Astrocyte (in vitro differentiated cells and primary cell): Measurements from ENCODE around the gene PRPF31. TPM values are rescaled to one million over a fixed set of nuclear protein-coding genes. Genes with fewer than 3 reads are reported as not detected.

Source experiments
- DNase-seq: peaks from one replicate; pipeline ENCODE4 v3.0.0-alpha.2; 2010; ENCODE audit warnings: low read depth
- FAIRE-seq: peaks from 2 replicates; lab custom pipeline; 2011; peaks lifted over from hg19 to GRCh38; lab: Jason Lieb, UNC
- H2AFZ ChIP-seq: 2 replicates; pipeline ENCODE4 v1.6.0; 2012; ENCODE audit warnings: low read depth, low read length, inconsistent platforms
- H3K27ac ChIP-seq: 2 replicates; pipeline ENCODE4 v1.5.1; 2011; ENCODE audit warnings: low read depth, low read length, inconsistent platforms
- H3K27me3 ChIP-seq: 2 replicates; pipeline ENCODE4 v1.6.0; 2011; ENCODE audit warnings: low read length, inconsistent platforms; ENCODE audit not compliant: insufficient read depth
- H3K36me3 ChIP-seq: 2 replicates; pipeline ENCODE4 v1.5.1; 2011; ENCODE audit warnings: low read length, inconsistent platforms; ENCODE audit not compliant: insufficient read depth
- H3K4me1 ChIP-seq: 2 replicates; pipeline ENCODE4 v1.5.1; 2011; ENCODE audit warnings: low read length, inconsistent platforms; ENCODE audit not compliant: insufficient read depth
- H3K4me2 ChIP-seq: 2 replicates; pipeline ENCODE4 v1.6.0; 2012; ENCODE audit warnings: low read length, inconsistent platforms
- H3K4me3 ChIP-seq: 2 replicates; pipeline ENCODE4 v1.5.1; 2011; ENCODE audit warnings: low read depth, mild to moderate bottlenecking, low read length, inconsistent platforms; ENCODE audit not compliant: insufficient read depth
- H3K79me2 ChIP-seq: 2 replicates; pipeline ENCODE4 v1.6.0; 2012; ENCODE audit warnings: mild to moderate bottlenecking, low read length, inconsistent platforms; ENCODE audit not compliant: insufficient read depth
- H3K9ac ChIP-seq: 2 replicates; pipeline ENCODE4 v1.6.0; 2012; ENCODE audit warnings: mild to moderate bottlenecking, low read length, inconsistent platforms
- H3K9me3 ChIP-seq: 2 replicates; pipeline ENCODE4 v1.5.1; 2012; ENCODE audit warnings: low read depth, mild to moderate bottlenecking, low read length, inconsistent platforms; ENCODE audit not compliant: insufficient read depth
- H4K20me1 ChIP-seq: 2 replicates; pipeline ENCODE4 v1.6.0; 2012; ENCODE audit warnings: low read length, inconsistent platforms; ENCODE audit not compliant: insufficient read depth
- H3K27ac Mint-ChIP-seq: one replicate; pipeline ENCODE4 v1.8.0; 2021; ENCODE audit warnings: mild to moderate bottlenecking, mixed read lengths; ENCODE audit not compliant: unreplicated experiment
- H3K27me3 Mint-ChIP-seq: one replicate; pipeline ENCODE4 v1.8.0; 2021; ENCODE audit warnings: low read depth, mixed read lengths; ENCODE audit not compliant: unreplicated experiment
- H3K36me3 Mint-ChIP-seq: one replicate; pipeline ENCODE4 v1.8.0; 2021; ENCODE audit warnings: low read depth, mixed read lengths; ENCODE audit not compliant: unreplicated experiment
- H3K4me1 Mint-ChIP-seq: one replicate; pipeline ENCODE4 v1.8.0; 2021; ENCODE audit warnings: low read depth, mixed read lengths; ENCODE audit not compliant: unreplicated experiment
- H3K4me3 Mint-ChIP-seq: one replicate; pipeline ENCODE4 v1.8.0; 2021; ENCODE audit warnings: mild to moderate bottlenecking, moderate library complexity, mixed read lengths; ENCODE audit not compliant: unreplicated experiment
- H3K9me3 Mint-ChIP-seq: one replicate; pipeline ENCODE4 v1.8.0; 2021; ENCODE audit warnings: mild to moderate bottlenecking, mixed read lengths; ENCODE audit not compliant: unreplicated experiment
- EZH2 ChIP-seq: IDR thresholded peaks from 2 replicates; pipeline ENCODE4 v1.6.1; 2012; ENCODE audit warnings: mild to moderate bottlenecking, low read length, inconsistent platforms; ENCODE audit not compliant: insufficient read depth
- total RNA-seq: library from RNA; stranded (reverse); gene quantifications from 2 replicates; pipeline ENCODE4 v1.2.1, GENCODE V29; 2021
- TF ChIP-seq, protein P1 (sequence below): IDR thresholded peaks from 2 replicates; pipeline ENCODE4 v1.5.1; 2011; ENCODE audit warnings: low read depth, mild to moderate bottlenecking, inconsistent platforms, low read length, moderate library complexity; ENCODE audit not compliant: insufficient read depth

The PRPF31 gene
- total RNA-seq, 1 donor from 2014 or later = 67.2 TPM

DNA sequence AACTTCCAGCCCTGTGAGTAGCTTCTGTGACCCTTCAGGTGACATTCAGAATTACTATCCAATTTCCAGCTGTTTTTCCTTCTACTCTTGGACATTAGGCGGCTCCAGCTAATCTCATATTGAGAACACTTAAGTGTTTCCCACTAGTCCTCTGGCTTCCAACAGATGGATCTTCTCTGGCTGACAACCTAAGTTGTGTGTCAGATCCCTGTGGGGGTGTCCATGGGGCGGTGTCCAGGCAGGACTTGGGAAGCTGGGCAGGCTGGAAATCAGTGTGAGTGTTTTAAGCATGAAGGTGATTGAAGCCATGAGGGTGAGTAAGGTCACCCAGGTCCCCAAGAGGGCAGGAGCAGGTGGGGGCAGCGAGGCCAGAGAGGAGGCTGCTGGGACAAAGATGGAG is 32.1 kb downstream of the PRPF31 start:
- Histone ChIP-seq H3K79me2 (peaks cover 15% of the 10 kb centered on the region), H3K4me1 (peaks cover under 1% of the 10 kb centered on the region), H2AFZ (no peak overlapping the region), H3K27ac (no peak overlapping the region), H3K9ac (no peak overlapping the region), H3K4me3 (no peak overlapping the region), H4K20me1 (peaks cover 71% of the 10 kb centered on the region), H3K36me3 (peaks cover 47% of the 10 kb centered on the region), H3K4me2 (no peak overlapping the region), H3K27me3 (no peaks in the 10 kb centered on the region), H3K9me3 (no peaks in the 10 kb centered on the region)
- no peak overlapping the region for H3K4me3 Mint-ChIP-seq
- TF ChIP-seq, protein P1, sequence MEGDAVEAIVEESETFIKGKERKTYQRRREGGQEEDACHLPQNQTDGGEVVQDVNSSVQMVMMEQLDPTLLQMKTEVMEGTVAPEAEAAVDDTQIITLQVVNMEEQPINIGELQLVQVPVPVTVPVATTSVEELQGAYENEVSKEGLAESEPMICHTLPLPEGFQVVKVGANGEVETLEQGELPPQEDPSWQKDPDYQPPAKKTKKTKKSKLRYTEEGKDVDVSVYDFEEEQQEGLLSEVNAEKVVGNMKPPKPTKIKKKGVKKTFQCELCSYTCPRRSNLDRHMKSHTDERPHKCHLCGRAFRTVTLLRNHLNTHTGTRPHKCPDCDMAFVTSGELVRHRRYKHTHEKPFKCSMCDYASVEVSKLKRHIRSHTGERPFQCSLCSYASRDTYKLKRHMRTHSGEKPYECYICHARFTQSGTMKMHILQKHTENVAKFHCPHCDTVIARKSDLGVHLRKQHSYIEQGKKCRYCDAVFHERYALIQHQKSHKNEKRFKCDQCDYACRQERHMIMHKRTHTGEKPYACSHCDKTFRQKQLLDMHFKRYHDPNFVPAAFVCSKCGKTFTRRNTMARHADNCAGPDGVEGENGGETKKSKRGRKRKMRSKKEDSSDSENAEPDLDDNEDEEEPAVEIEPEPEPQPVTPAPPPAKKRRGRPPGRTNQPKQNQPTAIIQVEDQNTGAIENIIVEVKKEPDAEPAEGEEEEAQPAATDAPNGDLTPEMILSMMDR = no peak
- no peak for TF ChIP-seq EZH2
- DNase-seq = no peak
- no peaks in the 10 kb centered on the region for H3K4me1 Mint-ChIP-seq
- H3K27me3 Mint-ChIP-seq = no peaks in the 10 kb centered on the region
- H3K27ac Mint-ChIP-seq = no peak overlapping the region
- no peak for FAIRE-seq
- no peaks in the 10 kb centered on the region for H3K9me3 Mint-ChIP-seq
- peaks cover 31% of the 10 kb centered on the region for H3K36me3 Mint-ChIP-seq

DNA sequence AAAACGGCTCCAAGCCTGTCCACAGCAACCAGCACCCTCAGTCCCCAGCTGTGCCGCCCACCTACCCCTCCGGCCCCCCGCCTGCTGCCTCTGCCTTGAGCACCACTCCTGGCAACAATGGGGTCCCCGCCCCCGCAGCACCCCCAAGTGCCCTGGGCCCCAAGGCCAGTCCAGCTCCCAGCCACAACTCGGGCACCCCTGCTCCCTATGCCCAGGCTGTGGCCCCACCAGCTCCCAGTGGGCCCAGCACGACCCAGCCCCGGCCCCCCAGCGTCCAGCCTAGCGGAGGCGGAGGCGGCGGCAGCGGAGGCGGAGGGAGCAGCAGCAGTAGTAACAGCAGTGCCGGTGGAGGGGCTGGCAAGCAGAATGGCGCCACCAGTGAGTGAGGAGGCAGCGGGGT is 32.6 kb downstream of the PRPF31 start:
- Histone ChIP-seq H3K27ac (no peak overlapping the region), H4K20me1 (peaks cover 68% of the 10 kb centered on the region), H3K9me3 (no peaks in the 10 kb centered on the region), H3K36me3 (peaks cover 45% of the 10 kb centered on the region), H2AFZ (no peak overlapping the region), H3K27me3 (no peaks in the 10 kb centered on the region), H3K9ac (no peak overlapping the region), H3K4me2 (no peak overlapping the region), H3K4me1 (peaks cover 2% of the 10 kb centered on the region), H3K4me3 (no peak overlapping the region), H3K79me2 (peaks cover 12% of the 10 kb centered on the region)
- Mint-ChIP-seq H3K36me3 (peaks cover 31% of the 10 kb centered on the region), H3K4me3 (no peak overlapping the region), H3K27me3 (no peaks in the 10 kb centered on the region), H3K27ac (no peak overlapping the region), H3K4me1 (no peaks in the 10 kb centered on the region), H3K9me3 (no peaks in the 10 kb centered on the region)
- DNase-seq (no peak), FAIRE-seq (no peak)
- TF ChIP-seq, protein P1 = no peak
- no peak for TF ChIP-seq EZH2

DNA sequence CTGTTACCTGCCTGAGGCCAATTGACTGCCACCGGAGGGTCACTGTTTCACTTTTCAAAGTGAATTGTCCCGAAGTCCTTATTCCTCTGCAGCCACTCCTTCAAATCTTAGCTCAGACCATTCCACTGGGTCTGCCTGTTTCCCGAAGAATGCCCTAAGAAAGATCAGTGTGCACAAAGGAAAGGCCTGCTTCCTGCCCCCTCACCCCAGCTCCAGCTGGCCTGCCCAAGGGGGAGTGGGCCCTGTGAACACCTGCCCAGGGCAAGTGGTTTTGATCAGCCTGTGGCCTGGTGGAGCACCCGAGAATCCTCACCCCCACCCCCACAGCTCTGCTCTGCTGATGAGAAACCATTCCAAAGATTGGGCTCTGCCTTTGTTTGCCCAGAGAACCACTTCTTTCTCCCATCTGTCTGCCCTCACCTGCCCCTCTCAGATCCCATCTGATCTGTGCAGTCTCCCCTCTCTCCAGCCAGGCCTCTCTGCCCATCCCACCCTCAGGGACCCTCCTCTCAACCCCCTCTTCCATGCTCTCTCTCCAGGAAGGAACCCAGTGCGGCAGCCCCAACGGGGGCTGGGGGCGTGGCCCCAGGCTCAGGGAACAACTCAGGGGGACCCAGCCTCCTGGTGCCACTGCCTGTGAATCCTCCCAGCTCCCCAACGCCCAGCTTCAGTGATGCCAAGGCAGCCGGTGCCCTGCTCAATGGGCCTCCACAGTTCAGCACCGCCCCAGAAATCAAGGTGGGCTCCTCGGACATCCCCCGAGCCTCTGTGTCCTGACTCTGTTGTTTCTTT is 33.7 kb downstream of the PRPF31 start:
- H3K9me3 Mint-ChIP-seq = no peaks in the 10 kb centered on the region
- H3K36me3 ChIP-seq = peaks cover 45% of the 10 kb centered on the region

More for the DNA sequence above, 33.7 kb downstream of the PRPF31 start:
- H3K79me2 ChIP-seq = peaks cover 10% of the 10 kb centered on the region
- no peak overlapping the region for H3K4me2 ChIP-seq
- Mint-ChIP-seq H3K4me3 (no peak overlapping the region), H3K4me1 (peaks cover 1% of the 10 kb centered on the region), H3K27me3 (no peaks in the 10 kb centered on the region), H3K27ac (no peak overlapping the region), H3K36me3 (peaks cover 32% of the 10 kb centered on the region)
- H3K9me3 ChIP-seq = no peaks in the 10 kb centered on the region
- no peak overlapping the region for H3K27ac ChIP-seq
- peaks cover 6% of the 10 kb centered on the region for H3K4me1 ChIP-seq
- H3K27me3 ChIP-seq = no peaks in the 10 kb centered on the region
- DNase-seq (no peak), FAIRE-seq (no peak)
- no peak overlapping the region for H2AFZ ChIP-seq
- no peak overlapping the region for H3K4me3 ChIP-seq
- TF ChIP-seq EZH2 = no peak
- TF ChIP-seq, protein P1 = no peak
- H3K9ac ChIP-seq = no peak overlapping the region
- peaks cover 69% of the 10 kb centered on the region for H4K20me1 ChIP-seq
